Mucosa of descending colon (tissue), 3 donors: ENCODE results near the gene SPINK14. TPM values are rescaled to one million over a fixed set of nuclear protein-coding genes. Genes with fewer than 3 reads are reported as not detected.

Source experiments
- ATAC-seq: fragments of 200-7000 bp; cut with Tn5 transposase; one replicate; pipeline ENCODE4 v1.9.1; 2020; ENCODE audit warnings: mild to moderate bottlenecking, moderate library complexity
- DNase-seq, 3 donors: peaks; one replicate each; pipeline ENCODE4 v3.0.0-alpha.2; 2020
- H3K36me3 ChIP-seq: fragments of 200-600 bp; one replicate; pipeline ENCODE4 v1.8.0; 2021; ENCODE audit warnings: low read depth, mild to moderate bottlenecking
- H3K4me1 ChIP-seq: fragments of 200-600 bp; one replicate; pipeline ENCODE4 v1.8.0; 2021; ENCODE audit warnings: low read depth, mild to moderate bottlenecking
- H3K4me3 ChIP-seq: fragments of 200-600 bp; one replicate; pipeline ENCODE4 v1.8.0; 2021; ENCODE audit warnings: mild to moderate bottlenecking
- H3K9me3 ChIP-seq: fragments of 200-600 bp; one replicate; pipeline ENCODE4 v1.8.0; 2021; ENCODE audit warnings: mild to moderate bottlenecking
- CTCF ChIP-seq: fragments of 200-600 bp; IDR thresholded peaks from one replicate; pipeline ENCODE4 v1.8.0; 2022; ENCODE audit warnings: antibody characterized with exemption, mild to moderate bottlenecking
- intact Hi-C, 2 donors: fragments of 100-400 bp; cut with DNase I in 1 of 2; cut with micrococcal nuclease in 1 of 2; formaldehyde crosslinking; loops; one replicate each; pipeline versions ENCODE4 v1.11.0 to v1.11.1; 2022; cut with DNase I, micrococcal nuclease
- total RNA-seq, 3 donors: library from RNA; stranded (reverse); fragmentation: NEBNext Ultra II Directional in 2 of 3; extraction: Animal tissue kit (Norgen Biotek cat#: 25700) in 2 of 3; gene quantifications; one replicate each; pipeline versions ENCODE4 v1.2.1 to v1.2.4, GENCODE V29; 2021 to 2023
- donor health status: DM: no; HTN: no; CAD: no; lungs with moderate emphysema.
- donor health status: DM: no; HTN: no; CAD: no.
- donor health status: DM: no; HTN: yes; CAD: no.

The SPINK14 gene
- total RNA-seq, 3 donors from 2014 or later = not detected

GRCh38 chr5:148193202-148193601 is 24.9 kb downstream of the SPINK14 start:
- Histone ChIP-seq H3K9me3 (no peaks in the 10 kb centered on the region), H3K36me3 (no peaks in the 10 kb centered on the region), H3K4me3 (no peak overlapping the region), H3K4me1 (no peaks in the 10 kb centered on the region)
- ATAC-seq (no peak), DNase-seq (no peak)
- TF ChIP-seq CTCF = no peak
- intact Hi-C loops = no loop called here

- Histone ChIP-seq H3K4me3 (no peak overlapping the region), H3K4me1 (no peaks in the 10 kb centered on the region), H3K36me3 (no peaks in the 10 kb centered on the region), H3K9me3 (no peaks in the 10 kb centered on the region)
- ATAC-seq (no peak), DNase-seq (no peak)
- TF ChIP-seq CTCF = no peak
- intact Hi-C loops = no loop called here
These were observed 32.8 kb downstream of the SPINK14 start for GRCh38 chr5:148201151-148201550.

GRCh38 chr5:148202531-148203203 is 34.3 kb downstream of the SPINK14 start, which contains the start of gene SPINK6:
Gene SPINK6, plus strand, starts transcription at chr5:148203042. Its CDS starts 55 bp downstream, at chr5:148203097.
- no peak for TF ChIP-seq CTCF
- no peak for ATAC-seq
- Histone ChIP-seq H3K4me1 (no peaks in the 10 kb centered on the region), H3K4me3 (no peak within 1 kb of the TSS), H3K36me3 (no peaks in the 10 kb centered on the region), H3K9me3 (no peaks in the 10 kb centered on the region)
- no peak for DNase-seq
- intact Hi-C loops = no loop called here

- Histone ChIP-seq H3K4me3 (no peak overlapping the region), H3K36me3 (no peaks in the 10 kb centered on the region), H3K9me3 (no peaks in the 10 kb centered on the region), H3K4me1 (no peaks in the 10 kb centered on the region)
- intact Hi-C loops = no loop called here
- ATAC-seq = no peak
- TF ChIP-seq CTCF = no peak
- DNase-seq = no peak
These were observed 36.9 kb downstream of the SPINK14 start for GRCh38 chr5:148205044-148205806.

- Histone ChIP-seq H3K4me1 (no peaks in the 10 kb centered on the region), H3K9me3 (no peaks in the 10 kb centered on the region), H3K4me3 (no peak overlapping the region), H3K36me3 (no peaks in the 10 kb centered on the region)
- DNase-seq (no peak), ATAC-seq (no peak)
- TF ChIP-seq CTCF = no peak
- intact Hi-C loops = no loop called here
These were observed 37.5 kb downstream of the SPINK14 start for GRCh38 chr5:148205865-148206264.
